Caco-2 (cell line): ENCODE measurements around the gene PALD1. TPM values are rescaled to one million over a fixed set of nuclear protein-coding genes. Genes with fewer than 3 reads are reported as not detected.

Experiments
- BruUV-seq: library from RNA; stranded (reverse); fragments of 400-500 nt; replicated peaks from 2 replicates; lab custom pipeline; 2021; lab: Mats Ljungman, UMichigan
- CTCF ChIA-PET: fragments of 300-600 bp; sonication (Branson Sonifier 250); formaldehyde crosslinking; loops from one replicate; lab custom pipeline; 2022; ENCODE audit warnings: antibody characterized with exemption; lab: Charles Lee
- POLR2A ChIA-PET: fragments of 300-600 bp; sonication (Branson Sonifier 250); formaldehyde crosslinking; loops from one replicate; lab custom pipeline; 2022; ENCODE audit warnings: antibody characterized with exemption; lab: Charles Lee
- DNase-seq, 2 experiments: peaks; one replicate each; pipeline versions ENCODE4 v3.0.0 to v3.0.0-alpha.2; 2020 to 2022
- H3K27me3 ChIP-seq: replicated peaks from 2 replicates; pipeline ENCODE4 v1.6.0; 2011; ENCODE audit warnings: low read length; ENCODE audit not compliant: control insufficient read depth, insufficient read depth
- H3K36me3 ChIP-seq: 2 replicates; pipeline ENCODE4 v1.5.1; 2011; ENCODE audit warnings: low read length; ENCODE audit not compliant: control insufficient read depth, insufficient read depth
- H3K4me1 ChIP-seq: fragments of 250-450 bp; sonication (Bioruptor Pico); 2 replicates; pipeline ENCODE4 v1.5.1; 2020; ENCODE audit warnings: mild to moderate bottlenecking
- H3K4me3 ChIP-seq: 2 replicates; pipeline ENCODE4 v1.5.1; 2011; ENCODE audit warnings: low read depth, mild to moderate bottlenecking, control low read depth, low read length
- H3K9me3 ChIP-seq: fragments of 250-450 bp; sonication (Bioruptor Pico); 2 replicates; pipeline ENCODE4 v1.5.1; 2020; ENCODE audit warnings: mild to moderate bottlenecking, moderate library complexity
- H3K27ac Mint-ChIP-seq: one replicate; pipeline ENCODE4 v1.8.0; 2022; ENCODE audit warnings: mixed read lengths; ENCODE audit not compliant: unreplicated experiment
- H3K27me3 Mint-ChIP-seq: one replicate; pipeline ENCODE4 v1.8.0; 2022; ENCODE audit warnings: mixed read lengths; ENCODE audit not compliant: insufficient read depth, unreplicated experiment
- H3K36me3 Mint-ChIP-seq: one replicate; pipeline ENCODE4 v1.8.0; 2022; ENCODE audit warnings: mild to moderate bottlenecking, mixed read lengths; ENCODE audit not compliant: insufficient read depth, unreplicated experiment
- H3K4me1 Mint-ChIP-seq: one replicate; pipeline ENCODE4 v1.8.0; 2022; ENCODE audit warnings: low read depth, mixed read lengths; ENCODE audit not compliant: unreplicated experiment
- H3K4me3 Mint-ChIP-seq: one replicate; pipeline ENCODE4 v1.8.0; 2022; ENCODE audit warnings: mild to moderate bottlenecking, moderate library complexity, mixed read lengths; ENCODE audit not compliant: unreplicated experiment
- H3K9me3 Mint-ChIP-seq: one replicate; pipeline ENCODE4 v1.8.0; 2022; ENCODE audit warnings: mixed read lengths; ENCODE audit not compliant: unreplicated experiment
- CTCF ChIP-seq, 2 experiments: fragments of 200-600 bp in 1 of 2; IDR thresholded peaks; 1 replicate in 1 of 2; 2 replicates in 1 of 2; pipeline versions ENCODE4 v1.5.1 to v1.8.0; 2011 to 2022; ENCODE audit warnings: antibody characterized with exemption in 1 of 2, control low read depth in 1 of 2, inconsistent platforms in 1 of 2, low read depth in 1 of 2, low read length in 1 of 2, mild to moderate bottlenecking in 1 of 2, moderate library complexity in 1 of 2; ENCODE audit not compliant: insufficient read depth in 1 of 2, severe bottlenecking in 1 of 2, unreplicated experiment in 1 of 2
- intact Hi-C: fragments of 100-400 bp; cut with micrococcal nuclease; formaldehyde crosslinking; loops from one replicate; pipeline ENCODE4 v1.10.0; 2022; ENCODE audit not compliant: unreplicated experiment
- total RNA-seq: library from RNA; stranded (reverse); gene quantifications from 2 replicates; pipeline ENCODE4 v1.2.3, GENCODE V29; 2022

Gene PALD1
- total RNA-seq, 1 experiment from 2014 or later: 10.3 TPM

DNA sequence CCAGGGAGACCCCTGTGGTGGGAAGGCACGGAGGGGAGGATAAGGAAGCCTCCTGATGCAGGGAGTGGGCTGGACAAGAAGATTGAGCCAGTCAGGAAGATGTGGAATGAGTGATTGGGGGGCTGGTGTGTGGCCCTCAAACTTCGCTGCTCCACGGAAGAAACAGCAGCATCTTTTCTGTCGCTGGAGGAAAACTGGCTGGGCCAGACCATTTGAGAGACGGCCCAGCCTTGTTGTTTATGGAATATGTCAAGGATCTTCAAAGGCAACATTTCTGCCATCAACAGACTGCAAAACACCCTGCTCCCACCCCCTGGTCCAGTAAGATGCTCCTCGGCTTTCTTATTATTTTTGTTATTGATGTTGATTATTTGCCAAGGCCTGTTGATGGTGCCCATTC lies 29.4 kb downstream of the PALD1 start:
- Histone ChIP-seq H3K4me1 (peaks cover 10% of the 10 kb centered on the region), H3K9me3 (no peaks in the 10 kb centered on the region), H3K4me3 (no peak overlapping the region), H3K27me3 (no peaks in the 10 kb centered on the region), H3K36me3 (no peaks in the 10 kb centered on the region)
- no peak for DNase-seq
- Mint-ChIP-seq H3K9me3 (no peaks in the 10 kb centered on the region), H3K4me1 (peaks cover 12% of the 10 kb centered on the region), H3K4me3 (no peak overlapping the region), H3K27ac (no peak overlapping the region), H3K27me3 (no peaks in the 10 kb centered on the region), H3K36me3 (no peaks in the 10 kb centered on the region)
- intact Hi-C loops: no loop called here
- TF ChIP-seq CTCF (IDR thresholded peaks at IDR 0.05; ENCODE audit: insufficient read depth in 1 of 2, low read depth in 1 of 2, low read length in 1 of 2, severe bottlenecking in 1 of 2, unreplicated experiment in 1 of 2): no peak
- BruUV-seq: no TSS peak
- POLR2A ChIA-PET: no interaction called here
- CTCF ChIA-PET: no interaction called here

DNA sequence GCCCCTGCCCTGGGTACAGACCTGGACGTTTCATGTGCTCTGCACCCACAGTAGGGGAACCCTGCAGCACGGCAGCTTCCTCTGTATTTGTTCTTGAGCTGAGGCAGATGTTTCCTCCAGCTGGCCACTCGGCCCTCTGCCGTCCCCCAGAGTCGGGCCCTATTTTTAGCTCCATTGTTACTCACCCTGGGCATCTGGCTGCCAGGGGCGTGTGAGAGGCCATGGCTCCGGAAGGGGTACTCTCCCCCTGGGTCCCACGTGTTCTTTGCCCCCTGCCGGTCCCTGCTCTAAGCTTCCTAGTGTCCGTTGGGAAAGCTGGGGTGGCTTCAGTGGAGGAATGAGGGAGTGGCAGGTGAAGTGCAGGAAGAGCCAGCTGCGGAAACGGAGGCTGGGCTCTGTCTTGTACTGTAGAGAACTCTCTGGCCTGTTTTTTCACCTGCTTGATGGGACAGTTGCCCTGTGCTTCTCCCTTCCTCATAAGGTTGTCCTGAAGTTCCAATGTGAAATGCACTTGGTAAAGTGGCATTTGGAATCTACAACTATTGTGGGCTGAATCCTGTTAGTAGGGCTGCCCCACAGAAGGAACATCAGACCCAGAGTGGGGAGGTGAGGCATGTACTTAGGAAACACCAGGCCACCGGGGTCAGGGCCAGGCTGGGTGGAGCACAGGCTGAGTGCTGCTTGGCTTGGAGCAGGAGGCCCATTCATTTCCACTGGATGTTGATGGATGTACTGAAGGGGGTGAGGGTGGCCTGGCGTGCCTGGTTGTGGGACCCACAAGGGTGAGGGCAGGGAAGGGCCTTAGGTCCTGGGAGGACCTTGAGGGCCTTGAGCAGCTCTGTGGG lies 30.6 kb downstream of the PALD1 start:
- intact Hi-C loops: no loop called here
- Histone ChIP-seq H3K36me3 (no peaks in the 10 kb centered on the region), H3K4me1 (peaks cover 5% of the 10 kb centered on the region), H3K27me3 (no peaks in the 10 kb centered on the region), H3K4me3 (no peak overlapping the region), H3K9me3 (no peaks in the 10 kb centered on the region)
- no peak for TF ChIP-seq CTCF (IDR thresholded peaks at IDR 0.05; ENCODE audit: insufficient read depth in 1 of 2, low read depth in 1 of 2, low read length in 1 of 2, severe bottlenecking in 1 of 2, unreplicated experiment in 1 of 2)
- Mint-ChIP-seq H3K4me3 (no peak overlapping the region), H3K4me1 (peaks cover 12% of the 10 kb centered on the region), H3K27me3 (no peaks in the 10 kb centered on the region), H3K36me3 (no peaks in the 10 kb centered on the region), H3K27ac (no peak overlapping the region), H3K9me3 (no peaks in the 10 kb centered on the region)
- DNase-seq: no peak
- BruUV-seq: no TSS peak
- POLR2A ChIA-PET: interaction anchor here (0.6 kb wide), 1 partner anchor 363 kb away, joined by 3 read pairs; the partner anchor contains the start of gene TYSND1
- CTCF ChIA-PET: interaction anchor here (0.6 to 1.1 kb wide), 2 partner anchors 11 to 79 kb away, joined by 3 to 9 read pairs; no protein-coding TSS in a partner anchor

- peaks cover 5% of the 10 kb centered on the region for H3K4me1 ChIP-seq
- DNase-seq: no peak
- H3K4me3 ChIP-seq: no peak overlapping the region
- TF ChIP-seq CTCF (IDR thresholded peaks at IDR 0.05; ENCODE audit: insufficient read depth in 1 of 2, low read depth in 1 of 2, low read length in 1 of 2, severe bottlenecking in 1 of 2, unreplicated experiment in 1 of 2): no peak
- no peaks in the 10 kb centered on the region for H3K27me3 ChIP-seq
- no peak overlapping the region for H3K27ac Mint-ChIP-seq
- H3K9me3 ChIP-seq: no peaks in the 10 kb centered on the region
- intact Hi-C loops: no loop called here
- peaks cover 12% of the 10 kb centered on the region for H3K4me1 Mint-ChIP-seq
- no peak overlapping the region for H3K4me3 Mint-ChIP-seq
- ChIA-PET POLR2A (no interaction called here), CTCF (no interaction called here)
- H3K36me3 ChIP-seq: no peaks in the 10 kb centered on the region
- H3K9me3 Mint-ChIP-seq: no peaks in the 10 kb centered on the region
- no peaks in the 10 kb centered on the region for H3K36me3 Mint-ChIP-seq
- H3K27me3 Mint-ChIP-seq: no peaks in the 10 kb centered on the region
- no TSS peak for BruUV-seq
Observed at GRCh38 chr10:70509757-70510147, 31.2 kb downstream of the PALD1 start.
